GM23338 (cell line): ENCODE measurements around the gene STK11IP.

ENCODE experiments used
- CTCF ChIP-seq, 2 experiments: fragments of 200-600 bp in 1 of 2; sonication (generic) in 1 of 2; conservative IDR thresholded peaks; 2 replicates each; pipeline versions ENCODE4 v1.5.1 to v1.6.1; 2016 to 2017; ENCODE audit warnings: antibody characterized with exemption in 2 of 2, low read depth in 2 of 2, mild to moderate bottlenecking in 2 of 2, moderate library complexity in 1 of 2
- ETS1 ChIP-seq: IDR thresholded peaks from 2 replicates; pipeline ENCODE4 v1.6.1; 2016; ENCODE audit warnings: antibody characterized with exemption
- EZH2 ChIP-seq: fragments of 200-600 bp; sonication (generic); IDR thresholded peaks from one replicate; pipeline ENCODE4 v1.8.0; 2017; ENCODE audit warnings: antibody characterized with exemption, mild to moderate bottlenecking, low read depth; ENCODE audit not compliant: unreplicated experiment
- NANOG ChIP-seq: IDR thresholded peaks from 2 replicates; pipeline ENCODE4 v1.6.1; 2016; ENCODE audit warnings: antibody characterized with exemption, borderline replicate concordance
- POLR2AphosphoS5 ChIP-seq: IDR thresholded peaks from 2 replicates; pipeline ENCODE4 v1.6.1; 2016; ENCODE audit warnings: antibody characterized with exemption, low read depth
- REST ChIP-seq: IDR thresholded peaks from one replicate; pipeline ENCODE4 v1.6.1; 2018; ENCODE audit warnings: antibody characterized with exemption; ENCODE audit not compliant: unreplicated experiment
- ZNF114 ChIP-seq: fragments of 250-450 bp; sonication (Bioruptor Pico); IDR thresholded peaks from 2 replicates; pipeline ENCODE4 v1.5.0; 2020; ENCODE audit warnings: mild to moderate bottlenecking, moderate library complexity

GRCh38 chr2:219615036-219615435 lies 17.4 kb downstream of the STK11IP start:
- TF ChIP-seq CTCF (conservative IDR thresholded peaks at IDR 0.05; ENCODE audit: low read depth in 2 of 2) (no peak), POLR2AphosphoS5 (no peak), EZH2 (no peak), REST (no peak), ZNF114 (CRISPR knock-in tag) (no peak), NANOG (no peak), ETS1 (no peak)
